PFSK-1 (cell line): ENCODE results near the gene ITGA11.

ENCODE experiments used
- FOXP2 ChIP-seq: optimal IDR thresholded peaks from 2 replicates; pipeline ENCODE3; 2011; ENCODE audit warnings: borderline replicate concordance, control low read depth, inconsistent platforms; ENCODE audit not compliant: insufficient read depth; ENCODE audit errors: extremely low read length, extremely low read depth
- POLR2AphosphoS5 ChIP-seq: IDR thresholded peaks from 2 replicates; pipeline ENCODE4 v1.6.1; 2012; ENCODE audit warnings: low read depth, mild to moderate bottlenecking, control low read depth, low read length, moderate library complexity
- REST ChIP-seq, 2 experiments: IDR thresholded peaks; 2 replicates each; pipeline versions ENCODE4 v1.6.1 to v1.8.0; 2011 to 2012; ENCODE audit warnings: low read depth in 2 of 2, low read length in 2 of 2, control low read depth in 1 of 2, inconsistent platforms in 1 of 2, mild to moderate bottlenecking in 1 of 2, moderate library complexity in 1 of 2; ENCODE audit not compliant: insufficient read depth in 1 of 2
- SIN3A ChIP-seq: IDR thresholded peaks from 2 replicates; pipeline ENCODE4 v1.6.1; 2012; ENCODE audit warnings: mild to moderate bottlenecking, low read length, moderate library complexity, borderline replicate concordance; ENCODE audit not compliant: insufficient read depth
- TAF1 ChIP-seq: IDR thresholded peaks from 2 replicates; pipeline ENCODE4 v1.6.1; 2012; ENCODE audit warnings: low read length, control low read depth, borderline replicate concordance; ENCODE audit not compliant: insufficient read depth

GRCh38 chr15:68385671-68386586, 46.0 kb downstream of the ITGA11 start:
- TF ChIP-seq SIN3A (no peak), POLR2AphosphoS5 (no peak), REST (IDR thresholded peaks at IDR 0.05; ENCODE audit: insufficient read depth in 1 of 2, low read depth in 2 of 2, low read length in 2 of 2) (no peak), TAF1 (no peak), FOXP2 (no peak)
